Stomach smooth muscle (tissue), 2 donors: ENCODE measurements around the gene SDHC.
A peak's percentile ranks its signal among the peaks of the same experiment; 100 is the strongest.
"Not testable (repeated sequence)": the region's sequence is repeated elsewhere in the genome, so short reads cannot be mapped to it uniquely, and the experiment has no call there.

Experiments
- H3K27ac ChIP-seq: one replicate; pipeline ENCODE4 v1.7.0; 2013; ENCODE audit warnings: mild to moderate bottlenecking, low read length, inconsistent platforms
- H3K27me3 ChIP-seq, 2 donors: one replicate each; pipeline ENCODE4 v1.7.0; 2013; ENCODE audit warnings: low read length in 2 of 2; ENCODE audit not compliant: insufficient read depth in 2 of 2, control insufficient read depth in 1 of 2
- H3K36me3 ChIP-seq, 2 donors: one replicate each; pipeline ENCODE4 v1.7.0; 2013; ENCODE audit warnings: low read length in 2 of 2; ENCODE audit not compliant: control insufficient read depth in 2 of 2, insufficient read depth in 2 of 2
- H3K4me1 ChIP-seq: one replicate; pipeline ENCODE4 v1.7.0; 2013; ENCODE audit warnings: low read length; ENCODE audit not compliant: control insufficient read depth, insufficient read depth
- H3K4me3 ChIP-seq, 2 donors: one replicate each; pipeline ENCODE4 v1.7.0; 2013; ENCODE audit warnings: low read length in 2 of 2
- H3K9ac ChIP-seq, 2 donors: one replicate each; pipeline ENCODE4 v1.7.0; 2013; ENCODE audit warnings: low read length in 2 of 2, mild to moderate bottlenecking in 1 of 2
- H3K9me3 ChIP-seq, 2 donors: one replicate each; pipeline ENCODE4 v1.7.0; 2013; ENCODE audit warnings: low read length in 2 of 2; ENCODE audit not compliant: control insufficient read depth in 2 of 2
- donor health status: healthy.
- donor health status: Pancreatic carcinoma.

SDHC gene

GRCh38 chr1:161311595-161312181 is 2.5 kb upstream of the SDHC start:
- H3K27me3 ChIP-seq, result peaks cover 0 to 2% of the 10 kb centered on the region in 2 donors
- no peak overlapping the region for H3K9ac ChIP-seq
- no peaks in the 10 kb centered on the region for H3K36me3 ChIP-seq
- H3K4me3 ChIP-seq, result no peak overlapping the region
- no peaks in the 10 kb centered on the region for H3K9me3 ChIP-seq
- no peak overlapping the region for H3K27ac ChIP-seq
- H3K4me1 ChIP-seq, result peaks cover 13% of the 10 kb centered on the region

- H3K9ac ChIP-seq, result peak overlapping the region; percentile 99 to 100
- H3K9me3 ChIP-seq, result no peaks in the 10 kb centered on the region
- H3K4me1 ChIP-seq, result peaks cover 13% of the 10 kb centered on the region
- peak overlapping the region; percentile 82 to 97 for H3K4me3 ChIP-seq
- peaks cover 0 to 2% of the 10 kb centered on the region in 2 donors for H3K27me3 ChIP-seq
- no peaks in the 10 kb centered on the region for H3K36me3 ChIP-seq
- H3K27ac ChIP-seq, result peak overlapping the region; percentile 93
Measured at GRCh38 chr1:161313554-161314200, 504 bp upstream of the SDHC start.

GRCh38 chr1:161315841-161316674 is 1.9 kb downstream of the SDHC start:
- not testable (repeated sequence) for H3K36me3 ChIP-seq, H3K27me3 ChIP-seq, H3K4me3 ChIP-seq, H3K9me3 ChIP-seq, H3K27ac ChIP-seq, H3K9ac ChIP-seq
- H3K4me1 ChIP-seq, result peaks cover 13% of the 10 kb centered on the region

- Histone ChIP-seq H3K4me1 (no peaks in the 10 kb centered on the region), H3K27ac (no peak overlapping the region), H3K9ac (no peak overlapping the region), H3K4me3 (no peak overlapping the region), H3K36me3 (peaks cover 16 to 23% of the 10 kb centered on the region in 2 donors), H3K27me3 (no peaks in the 10 kb centered on the region), H3K9me3 (no peaks in the 10 kb centered on the region)
Measured at GRCh38 chr1:161324020-161324419, 9.8 kb downstream of the SDHC start.

- Histone ChIP-seq H3K9ac (no peak overlapping the region), H3K4me3 (no peak overlapping the region), H3K27ac (no peak overlapping the region), H3K9me3 (no peaks in the 10 kb centered on the region), H3K4me1 (no peaks in the 10 kb centered on the region), H3K36me3 (peaks cover 44 to 51% of the 10 kb centered on the region in 2 donors), H3K27me3 (no peaks in the 10 kb centered on the region)
Measured at GRCh38 chr1:161330346-161330745, 16.2 kb downstream of the SDHC start.

- no peak overlapping the region for H3K27ac ChIP-seq
- H3K9ac ChIP-seq, result no peak overlapping the region
- no peak overlapping the region for H3K4me3 ChIP-seq
- no peaks in the 10 kb centered on the region for H3K9me3 ChIP-seq
- H3K36me3 ChIP-seq, result peaks cover 44% of the 10 kb centered on the region in 2 donors
- no peaks in the 10 kb centered on the region for H3K4me1 ChIP-seq
- H3K27me3 ChIP-seq, result no peaks in the 10 kb centered on the region
Measured at GRCh38 chr1:161333166-161333565, 19.0 kb downstream of the SDHC start.

GRCh38 chr1:161335796-161336195 is 21.6 kb downstream of the SDHC start:
- Histone ChIP-seq H3K4me1 (no peaks in the 10 kb centered on the region), H3K27me3 (no peaks in the 10 kb centered on the region), H3K9me3 (no peaks in the 10 kb centered on the region), H3K27ac (no peak overlapping the region), H3K36me3 (peaks cover 28 to 33% of the 10 kb centered on the region in 2 donors), H3K9ac (no peak overlapping the region), H3K4me3 (no peak overlapping the region)

GRCh38 chr1:161342177-161342576 is 28.0 kb downstream of the SDHC start:
- no peaks in the 10 kb centered on the region for H3K4me1 ChIP-seq
- no peaks in the 10 kb centered on the region for H3K9me3 ChIP-seq
- H3K27me3 ChIP-seq, result no peaks in the 10 kb centered on the region
- H3K36me3 ChIP-seq, result peaks cover 26 to 30% of the 10 kb centered on the region in 2 donors
- H3K27ac ChIP-seq, result no peak overlapping the region
- no peak overlapping the region for H3K9ac ChIP-seq
- no peak overlapping the region for H3K4me3 ChIP-seq

GRCh38 chr1:161342821-161343220 is 28.6 kb downstream of the SDHC start:
- Histone ChIP-seq H3K27ac (no peak overlapping the region), H3K4me1 (no peaks in the 10 kb centered on the region), H3K9ac (no peak overlapping the region), H3K36me3 (peaks cover 25 to 26% of the 10 kb centered on the region in 2 donors), H3K9me3 (no peaks in the 10 kb centered on the region), H3K4me3 (no peak overlapping the region), H3K27me3 (no peaks in the 10 kb centered on the region)

- Histone ChIP-seq H3K9ac (no peak overlapping the region), H3K27ac (no peak overlapping the region), H3K27me3 (no peaks in the 10 kb centered on the region), H3K36me3 (peaks cover 0 to 2% of the 10 kb centered on the region in 2 donors), H3K9me3 (no peaks in the 10 kb centered on the region), H3K4me1 (no peaks in the 10 kb centered on the region), H3K4me3 (no peak overlapping the region)
Measured at GRCh38 chr1:161350671-161351070, 36.5 kb downstream of the SDHC start.
